HG02981 (cell line): ENCODE results near the gene ADGRG3.
"Not testable (repeated sequence)": the region's sequence is repeated elsewhere in the genome, so short reads cannot be mapped to it uniquely, and the experiment has no call there.

ENCODE experiments used
- ATAC-seq: cut with Tn5 transposase; IDR thresholded peaks from one replicate; pipeline ENCODE4 v1.9.1; 2021; ENCODE audit warnings: mild to moderate bottlenecking, moderate library complexity; ENCODE audit not compliant: unreplicated experiment

The ADGRG3 gene

GRCh38 chr16:57712569-57712968 is 44.5 kb downstream of the ADGRG3 start:
- not testable (repeated sequence) for ATAC-seq

DNA sequence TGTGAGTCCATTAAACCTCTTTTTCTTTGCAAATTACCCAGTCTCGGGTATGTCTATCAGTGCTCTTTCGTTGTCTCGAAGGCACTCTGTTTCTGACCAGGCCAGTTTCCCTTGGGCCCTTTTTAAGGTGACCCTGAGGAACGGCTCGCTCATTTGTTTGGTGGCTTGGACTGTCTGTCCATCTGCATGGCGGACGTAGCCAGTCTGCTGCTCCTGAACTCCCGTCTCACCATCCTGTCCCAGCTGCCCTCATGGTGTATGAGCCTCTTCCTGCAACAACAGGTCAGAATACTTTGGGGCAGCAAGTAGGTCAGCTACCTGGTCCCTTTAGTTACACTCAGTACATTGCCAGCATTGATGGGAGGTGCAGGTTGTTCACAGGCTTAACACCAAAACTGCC is 45.5 kb downstream of the ADGRG3 start:
- ATAC-seq = no peak

GRCh38 chr16:57714047-57714446 is 45.9 kb downstream of the ADGRG3 start:
- no peak for ATAC-seq

DNA sequence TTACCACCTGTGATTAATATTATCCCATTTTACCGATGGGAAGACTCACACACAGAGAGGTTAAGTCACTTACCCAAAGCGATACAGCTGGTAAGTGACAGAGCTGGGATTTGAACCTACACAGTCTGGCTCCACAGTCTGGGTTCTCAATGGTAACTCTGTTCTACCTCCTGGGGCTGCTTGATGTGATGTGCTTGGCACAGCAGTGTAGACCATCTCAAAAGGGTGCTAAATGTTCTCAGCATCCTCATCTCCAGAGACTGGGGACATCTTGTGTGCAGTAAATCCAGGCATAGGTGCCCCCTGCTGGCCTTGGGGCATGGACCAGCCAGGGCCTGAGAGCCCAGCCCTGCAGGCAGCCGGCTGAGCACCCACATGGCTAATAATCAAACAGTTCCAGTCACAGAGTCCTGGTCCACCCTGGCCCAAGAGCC is 52.1 kb downstream of the ADGRG3 start:
- ATAC-seq = no peak

DNA sequence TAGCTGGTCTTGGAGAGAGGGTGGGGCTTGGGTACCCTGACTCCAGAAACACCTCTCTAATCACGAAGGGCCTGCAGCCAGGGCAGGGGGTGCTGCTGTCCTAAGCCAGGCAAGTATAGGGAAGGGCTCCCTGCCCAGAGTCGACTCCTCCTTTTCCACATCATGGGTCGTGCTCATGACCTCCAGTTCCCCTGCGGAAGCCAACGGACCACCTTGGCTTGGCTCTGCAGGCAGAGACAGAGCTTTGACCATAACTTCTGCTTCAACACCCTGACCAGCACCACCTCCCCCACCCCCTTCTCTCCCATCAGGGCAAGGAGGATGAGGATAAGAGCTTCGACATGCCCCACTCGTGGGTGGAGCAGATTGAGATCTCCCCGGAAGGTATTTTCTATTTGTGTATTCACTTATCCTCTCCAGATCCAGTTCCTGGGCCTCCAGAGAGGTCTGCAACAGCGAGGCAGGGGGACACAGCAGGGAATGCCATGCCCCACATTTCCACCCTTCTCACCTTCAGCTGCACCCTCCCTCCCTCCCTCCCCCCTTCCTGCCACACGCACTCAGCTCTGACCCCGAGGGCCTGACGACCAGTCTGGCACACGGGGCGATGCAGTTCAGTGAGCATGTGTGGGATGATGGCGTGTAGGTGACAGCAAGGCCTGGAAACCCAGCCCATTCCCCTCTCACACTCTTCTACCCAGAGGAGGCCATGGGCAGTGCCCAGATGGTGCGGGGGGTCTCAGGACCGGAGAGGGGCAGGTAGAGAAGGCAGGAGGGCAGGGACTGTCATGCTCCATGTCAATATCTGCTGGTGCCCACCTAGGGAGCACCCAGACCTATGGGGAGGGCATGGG is 53.5 kb downstream of the ADGRG3 start:
- ATAC-seq = no peak

DNA sequence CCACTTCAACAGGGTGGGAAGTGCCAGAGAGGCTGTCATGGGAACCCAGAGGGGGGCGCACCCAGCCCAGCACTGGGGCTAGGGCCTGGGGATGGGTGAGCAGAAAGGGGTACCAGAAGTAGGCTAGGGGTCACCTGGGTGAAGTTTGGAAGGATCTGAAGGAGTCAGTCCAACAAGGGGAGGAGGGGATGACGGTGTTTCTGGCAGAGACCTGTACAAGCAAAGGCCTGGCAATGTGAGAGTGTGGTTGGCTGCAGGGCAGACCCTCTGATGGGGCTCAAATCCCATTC is 54.0 kb downstream of the ADGRG3 start:
- no peak for ATAC-seq

DNA sequence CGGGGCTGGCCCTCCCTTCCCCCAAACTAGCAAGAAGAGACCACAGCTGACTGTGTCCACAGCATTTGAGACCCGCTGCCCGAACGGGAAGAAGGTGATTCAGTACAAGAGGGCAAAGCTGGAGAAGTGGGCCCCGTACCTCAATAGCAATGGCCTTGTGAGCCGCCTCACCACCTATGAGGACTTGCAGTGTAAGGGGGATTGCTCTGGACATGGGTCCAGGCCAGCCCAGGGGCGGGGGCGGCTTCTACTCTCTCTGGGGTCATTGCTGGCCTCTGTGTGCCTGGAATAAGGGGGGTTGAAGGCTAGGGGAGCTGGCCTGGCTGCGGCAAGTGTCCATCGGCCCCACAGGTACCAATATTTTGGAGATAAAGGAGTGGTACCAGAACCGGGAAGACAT is 54.5 kb downstream of the ADGRG3 start:
- ATAC-seq = no peak

GRCh38 chr16:57723170-57723569 is 55.1 kb downstream of the ADGRG3 start:
- no peak for ATAC-seq

- no peak for ATAC-seq
Observed at GRCh38 chr16:57724531-57724930, 56.4 kb downstream of the ADGRG3 start.

GRCh38 chr16:57725151-57725550 is 57.0 kb downstream of the ADGRG3 start:
- ATAC-seq = no peak

DNA sequence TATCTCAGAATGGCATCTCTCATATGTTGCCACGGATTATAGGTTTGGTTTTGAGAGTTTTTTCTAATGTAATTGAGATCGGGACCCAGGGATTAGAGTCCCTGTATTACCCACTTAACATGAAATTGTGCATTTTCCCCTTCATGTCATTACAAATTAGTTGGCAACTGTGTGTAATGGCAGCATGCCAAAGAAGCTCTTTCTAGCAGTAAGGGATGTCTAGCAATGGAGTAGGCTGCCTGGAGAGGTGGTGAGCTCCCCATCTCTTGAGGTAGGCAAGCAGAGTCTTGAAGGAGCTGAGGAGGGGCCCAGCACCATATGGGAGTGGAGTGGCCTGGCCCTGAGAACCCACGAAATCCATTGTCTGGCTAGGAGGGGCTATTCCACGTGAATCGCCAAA is 57.4 kb downstream of the ADGRG3 start:
- ATAC-seq = no peak

DNA sequence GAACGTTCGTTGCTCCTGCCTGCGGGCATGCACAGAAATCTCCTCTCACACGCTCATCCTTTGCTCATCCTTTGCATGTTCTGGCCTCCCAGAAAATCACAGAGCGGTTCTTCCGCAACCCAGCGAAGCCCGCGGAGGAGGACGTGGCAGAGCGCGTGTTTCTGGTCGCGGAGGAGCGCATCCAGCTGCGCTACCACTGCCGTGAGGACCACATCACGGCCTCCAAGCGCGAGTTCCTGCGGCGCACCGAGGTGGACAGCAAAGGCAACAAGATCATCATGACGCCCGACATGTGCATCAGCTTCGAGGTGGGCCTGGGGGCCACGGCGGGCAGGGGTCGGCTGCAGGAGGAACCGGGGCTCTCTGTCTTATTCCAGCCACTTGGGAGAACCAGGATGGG is 57.9 kb downstream of the ADGRG3 start:
- no peak for ATAC-seq

- no peak for ATAC-seq
Observed at GRCh38 chr16:57726433-57726947, 58.4 kb downstream of the ADGRG3 start.

DNA sequence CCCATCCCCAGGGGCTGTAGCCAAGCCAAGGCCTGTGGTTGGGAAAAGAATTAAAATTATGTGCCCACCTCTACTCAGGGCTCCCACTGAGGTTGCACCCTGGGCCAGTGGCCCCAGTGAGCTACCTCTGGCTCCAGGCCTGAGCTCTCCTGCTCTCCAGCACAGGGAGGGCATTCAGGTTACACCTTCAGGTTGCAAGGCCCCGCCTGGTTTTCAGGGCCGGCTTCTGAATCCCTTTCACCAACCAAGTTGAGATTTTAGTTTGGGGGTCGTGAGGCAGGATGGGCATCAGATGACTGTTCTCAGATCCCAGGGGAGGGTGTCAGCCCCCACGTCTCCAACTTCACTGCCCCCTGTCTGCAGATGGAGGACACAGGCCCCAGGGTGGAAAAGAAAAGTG is 59.5 kb downstream of the ADGRG3 start:
- no peak for ATAC-seq

GRCh38 chr16:57728336-57729181 is 60.5 kb downstream of the ADGRG3 start:
- no peak for ATAC-seq

DNA sequence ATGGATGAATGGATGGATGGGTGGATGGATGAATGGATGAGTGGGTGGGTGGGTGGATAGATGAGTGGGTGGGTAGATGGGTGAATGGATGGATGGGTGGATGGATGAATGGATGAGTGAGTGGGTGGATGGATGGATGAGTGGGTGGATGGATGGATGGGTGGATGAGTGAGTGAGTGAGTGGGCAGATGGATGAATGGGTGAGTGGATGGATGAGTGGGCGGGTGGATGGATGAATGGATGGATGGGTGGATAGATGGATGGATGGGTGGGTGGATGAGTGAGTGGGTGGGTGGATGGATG is 61.0 kb downstream of the ADGRG3 start:
- no peak for ATAC-seq

- not testable (repeated sequence) for ATAC-seq
Observed at GRCh38 chr16:57729852-57730251, 61.7 kb downstream of the ADGRG3 start.

DNA sequence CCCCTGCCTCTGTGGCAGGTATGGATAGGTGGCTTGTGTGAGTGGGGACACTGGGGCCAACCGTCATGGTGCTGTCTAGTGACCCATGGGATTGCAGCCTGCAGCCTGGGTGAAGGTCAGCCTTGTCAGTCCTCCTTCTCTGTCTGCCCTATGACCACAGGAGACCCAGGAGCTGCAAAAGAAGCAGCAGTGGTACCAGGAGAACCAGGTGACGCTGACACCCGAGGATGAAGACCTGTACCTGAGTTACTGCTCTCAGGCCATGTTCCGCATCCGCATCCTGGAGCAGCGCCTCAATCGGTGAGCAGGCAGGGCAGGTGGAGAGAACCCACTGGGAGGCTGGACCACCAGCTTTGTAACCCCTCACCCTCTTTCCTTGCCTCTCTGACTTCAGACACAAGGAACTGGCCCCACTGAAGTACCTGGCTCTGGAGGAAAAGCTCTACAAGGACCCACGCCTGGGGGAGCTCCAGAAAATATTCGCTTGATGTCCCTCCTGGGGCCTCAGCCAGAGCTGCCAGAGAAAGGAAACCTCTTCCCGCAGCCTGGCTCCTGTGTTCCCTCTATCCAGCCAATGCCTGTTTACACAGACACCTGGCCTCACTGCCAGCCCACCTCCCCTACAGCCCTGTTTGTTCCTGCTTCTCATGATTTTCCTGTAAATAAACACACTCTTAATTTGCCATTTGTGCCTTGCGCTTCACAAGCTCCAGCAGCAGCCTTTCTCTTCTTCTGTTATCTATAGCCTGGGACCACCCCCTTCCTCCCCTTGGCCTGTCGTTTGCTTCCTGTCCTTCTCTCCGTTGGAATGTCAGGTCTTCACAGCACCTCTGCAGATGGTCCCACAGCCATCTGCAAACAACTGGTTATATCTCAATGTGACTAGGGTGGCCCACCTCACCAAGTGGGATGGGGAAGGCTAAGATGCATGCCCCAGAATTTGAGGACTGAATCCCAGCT is 62.9 kb downstream of the ADGRG3 start:
- ATAC-seq = no peak

DNA sequence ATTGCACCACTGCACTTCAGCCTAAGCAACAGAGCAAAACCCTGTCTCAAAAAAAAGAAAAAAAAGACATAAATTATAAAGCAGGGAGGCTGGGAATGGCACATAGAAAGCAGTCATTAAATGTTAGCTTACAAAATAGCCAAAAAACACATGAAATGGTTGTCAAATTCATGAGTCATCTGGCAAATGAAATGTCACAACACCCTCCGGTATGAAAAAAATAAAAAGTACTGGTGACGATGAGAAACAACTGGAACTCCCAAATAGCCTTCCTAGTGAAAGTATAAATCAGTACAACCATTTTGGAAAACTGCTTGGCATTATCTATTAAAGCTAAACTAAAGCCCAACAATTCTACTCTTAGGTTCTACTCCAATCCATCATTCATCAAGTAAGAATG is 63.9 kb downstream of the ADGRG3 start:
- no peak for ATAC-seq

GRCh38 chr16:57732714-57733113 is 64.6 kb downstream of the ADGRG3 start:
- no peak for ATAC-seq

- no peak for ATAC-seq
Observed at GRCh38 chr16:57734308-57734924, 66.3 kb downstream of the ADGRG3 start.
